Activated CD4-positive, alpha-beta T cell treated with anti-CD3 and anti-CD28 coated beads for 1 hour (primary cell): ENCODE results near the gene CLRN3.

Experiments used
- DNase-seq: peaks from one replicate; pipeline ENCODE4 v3.0.0-alpha.2; 2020

Gene CLRN3

GRCh38 chr10:127918572-127918971 lies 25.8 kb upstream of the CLRN3 start:
- DNase-seq: no peak

GRCh38 chr10:127916826-127917225 lies 24.1 kb upstream of the CLRN3 start:
- DNase-seq: no peak

- no peak for DNase-seq
These were observed 22.6 kb upstream of the CLRN3 start for GRCh38 chr10:127915324-127915723.

- DNase-seq: no peak
These were observed 20.6 kb upstream of the CLRN3 start for GRCh38 chr10:127913368-127913759.

DNA sequence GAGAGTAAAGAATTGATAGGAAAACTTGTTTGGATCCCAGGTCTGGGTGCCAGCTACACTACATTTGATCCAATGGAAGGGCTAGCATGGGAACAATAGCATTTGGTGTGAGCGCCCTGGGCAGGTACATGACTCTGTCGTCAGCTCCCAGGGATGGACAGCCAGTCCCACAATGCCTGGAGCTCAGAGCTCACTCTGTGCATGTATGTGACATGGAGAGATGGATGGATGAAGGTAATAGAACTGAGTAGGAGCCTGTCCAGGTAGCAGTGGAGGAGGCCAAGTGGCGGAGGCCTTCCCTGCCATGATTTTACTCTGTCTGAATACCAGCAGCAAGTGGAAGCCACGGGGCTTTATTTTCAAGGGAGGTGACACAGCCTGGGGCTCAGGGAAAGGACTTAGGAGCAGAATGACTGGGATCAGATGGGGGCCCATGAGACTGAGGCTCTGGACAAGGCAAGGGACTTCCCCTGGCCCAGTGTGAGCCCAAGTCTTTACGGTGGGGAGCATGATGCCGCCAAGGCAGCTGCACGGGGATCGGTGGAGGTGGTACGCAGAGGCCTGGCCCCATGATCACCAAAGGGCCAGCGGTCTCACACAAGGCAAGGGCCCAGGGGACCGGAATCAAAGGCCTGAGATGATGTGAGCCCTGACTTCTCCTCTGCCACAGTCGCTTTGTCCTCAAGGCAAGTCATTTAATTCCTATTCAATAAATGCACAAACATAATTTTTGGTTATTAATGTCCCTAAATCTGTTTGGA lies 20.0 kb upstream of the CLRN3 start:
- DNase-seq: no peak

DNA sequence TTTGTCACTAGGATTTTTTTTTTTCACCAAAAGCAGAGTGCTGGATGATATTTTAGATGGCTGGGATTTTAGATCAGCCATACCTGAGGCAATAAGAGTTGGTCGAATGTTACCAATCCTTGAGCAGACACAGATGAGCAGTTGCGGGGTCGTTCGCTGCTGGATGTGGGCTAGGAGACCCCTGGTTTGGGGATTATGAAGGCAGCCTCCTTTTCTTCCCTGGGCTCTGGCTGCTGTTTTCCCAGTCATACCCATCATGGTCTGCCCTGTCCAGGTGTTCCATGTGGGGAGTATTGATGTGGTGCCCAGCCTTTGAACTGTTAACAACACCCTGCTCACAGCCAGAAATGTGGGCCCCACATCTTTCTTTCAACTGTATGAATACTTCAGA lies 19.1 kb upstream of the CLRN3 start:
- DNase-seq: no peak

DNA sequence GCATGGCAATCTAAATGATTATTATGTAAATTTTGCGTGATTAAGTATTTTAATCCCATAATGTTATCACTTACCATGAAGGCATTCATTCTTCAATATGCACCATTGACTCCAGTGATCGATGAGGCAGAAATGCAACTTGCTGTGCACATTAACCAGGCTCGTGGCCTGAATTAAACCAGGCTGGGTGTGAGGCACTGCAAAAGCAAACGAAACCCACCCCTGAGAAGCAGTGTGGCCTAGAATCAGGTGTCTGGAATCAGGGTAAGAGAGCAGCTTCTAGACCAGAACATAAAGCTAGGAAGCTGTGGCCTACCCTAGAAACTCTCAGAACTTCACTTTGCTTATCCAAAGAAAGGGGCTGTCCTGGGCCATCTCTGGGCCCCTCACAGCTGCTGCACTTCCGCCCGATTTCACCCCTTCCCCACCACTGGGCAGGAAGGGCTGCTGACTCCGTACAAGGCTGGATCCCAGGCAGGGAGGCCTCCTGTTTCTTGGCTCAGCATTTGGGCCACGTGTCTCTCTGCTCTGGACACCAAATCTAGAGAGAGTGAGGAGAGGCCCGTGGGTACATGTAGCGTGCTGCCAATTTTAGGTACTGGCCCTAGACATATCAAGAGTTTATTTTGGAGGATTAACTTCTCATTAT lies 18.6 kb upstream of the CLRN3 start:
- DNase-seq: no peak

GRCh38 chr10:127910464-127910770 lies 17.7 kb upstream of the CLRN3 start:
- no peak for DNase-seq

- no peak for DNase-seq
These were observed 17.1 kb upstream of the CLRN3 start for GRCh38 chr10:127909716-127910463.

GRCh38 chr10:127908959-127909267 lies 16.2 kb upstream of the CLRN3 start:
- DNase-seq: no peak

GRCh38 chr10:127908106-127908958 lies 15.6 kb upstream of the CLRN3 start:
- DNase-seq: no peak

GRCh38 chr10:127907411-127908105 lies 14.8 kb upstream of the CLRN3 start:
- DNase-seq: no peak

- DNase-seq: peak; percentile 56
These were observed 14.0 kb upstream of the CLRN3 start, which contains the start of gene PTPRE for GRCh38 chr10:127906548-127907377. PTPRE (plus strand) TSS chr10:127907103; CDS start chr10:128040882, 133,779 bp downstream.

GRCh38 chr10:127905848-127906261 lies 13.1 kb upstream of the CLRN3 start:
- DNase-seq: no peak

- no peak for DNase-seq
These were observed 12.5 kb upstream of the CLRN3 start for GRCh38 chr10:127905001-127905847.

DNA sequence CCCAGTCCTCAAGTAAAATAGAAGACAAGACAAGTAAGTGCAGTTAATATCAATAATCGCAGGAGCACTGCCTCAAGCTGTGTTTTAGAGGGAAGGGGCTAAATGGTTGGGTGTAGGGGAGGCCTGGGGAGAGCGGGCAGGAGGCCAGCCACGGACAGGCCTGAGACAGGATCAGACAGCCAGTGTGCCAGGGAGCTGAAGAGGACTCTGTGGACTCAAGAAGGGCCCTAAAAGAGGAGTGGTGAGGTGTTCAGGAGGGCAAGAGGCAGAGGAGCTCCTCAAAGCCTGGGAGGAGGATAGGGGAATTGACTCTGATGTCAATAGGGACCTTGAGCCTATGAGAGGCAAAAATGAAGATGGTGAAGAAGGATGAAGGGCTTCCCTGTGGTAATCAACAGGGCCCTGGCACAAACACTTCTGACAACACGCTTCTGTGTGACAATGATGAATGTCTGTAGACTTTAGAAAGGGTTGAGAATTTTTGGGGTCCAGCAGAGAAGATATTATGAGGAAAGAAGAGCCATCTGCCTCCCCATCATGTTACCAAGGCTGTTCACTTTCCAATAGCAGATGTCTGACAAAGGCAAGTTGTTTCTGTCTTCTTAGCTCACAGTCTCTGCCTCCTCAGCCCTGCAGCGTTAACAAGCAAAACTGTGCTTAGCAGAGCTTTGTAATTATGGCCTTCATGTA lies 11.7 kb upstream of the CLRN3 start:
- no peak for DNase-seq

GRCh38 chr10:127903789-127904188 lies 11.0 kb upstream of the CLRN3 start:
- no peak for DNase-seq

DNA sequence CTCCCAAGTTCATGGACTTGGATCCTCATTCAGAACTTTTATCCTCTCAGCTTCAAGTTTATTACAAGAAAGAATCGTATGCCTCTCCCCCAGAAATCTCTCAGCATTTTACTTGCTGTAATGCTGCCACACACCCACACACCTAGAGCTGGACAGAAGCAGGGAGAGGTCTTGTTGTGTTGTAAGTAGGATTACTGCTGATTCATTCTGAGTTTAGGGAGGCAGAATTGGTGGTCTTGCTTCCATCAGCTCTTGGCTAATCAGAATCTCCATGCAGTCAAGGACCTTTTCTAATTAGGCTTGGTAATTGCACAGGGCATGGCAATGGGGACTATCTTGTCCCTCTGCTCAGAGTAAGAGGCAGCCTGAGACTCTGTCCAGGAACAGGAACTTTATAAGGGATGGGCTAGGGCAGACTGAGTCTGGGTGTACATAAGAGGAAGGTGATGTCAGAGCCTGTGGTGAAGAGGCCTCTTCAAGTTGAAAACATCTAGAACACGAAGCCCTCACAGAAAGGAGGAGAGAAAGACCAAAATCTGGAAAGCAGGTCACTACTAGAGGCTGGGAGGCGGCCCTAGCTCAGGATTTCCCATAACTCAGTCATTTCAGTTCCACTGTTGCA lies 7.1 kb upstream of the CLRN3 start:
- DNase-seq: no peak

DNA sequence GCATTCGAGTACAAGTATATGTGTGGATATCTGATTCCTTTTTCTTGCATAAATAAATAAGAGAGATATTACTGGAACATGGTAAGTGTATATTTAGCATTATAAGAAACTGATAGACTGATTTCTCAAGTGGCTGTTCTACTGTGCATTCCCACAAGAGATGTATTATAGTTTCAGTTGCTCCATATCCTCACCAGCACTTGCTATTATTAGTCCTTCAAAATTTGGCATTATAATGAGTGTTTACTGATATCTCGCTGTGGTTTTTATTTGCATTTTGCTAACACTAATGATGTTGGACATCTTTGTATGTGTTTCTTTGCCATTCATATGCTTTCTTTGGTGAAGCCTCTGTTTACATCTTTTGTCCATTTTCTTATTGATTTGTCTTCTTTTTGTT lies 4.4 kb upstream of the CLRN3 start:
- no peak for DNase-seq

GRCh38 chr10:127896590-127896989 lies 3.8 kb upstream of the CLRN3 start:
- DNase-seq: no peak
